Measurements from ENCODE around the gene PHLDB2.

Gene PHLDB2

GRCh38 chr3:111885578-111885977 is 26.5 kb downstream of the PHLDB2 start:
- DNase-seq, result no peak

- DNase-seq, result no peak
Measured at GRCh38 chr3:111890051-111890580, 31.1 kb downstream of the PHLDB2 start.

GRCh38 chr3:111892070-111892469 is 33.0 kb downstream of the PHLDB2 start:
- no peak for DNase-seq

- DNase-seq, result peak; percentile 36
Measured at GRCh38 chr3:111895071-111895470, 36.0 kb downstream of the PHLDB2 start.

GRCh38 chr3:111899966-111900365 is 40.9 kb downstream of the PHLDB2 start:
- no peak for DNase-seq

- DNase-seq, result no peak
Measured at GRCh38 chr3:111901637-111902036, 42.6 kb downstream of the PHLDB2 start.

GRCh38 chr3:111902534-111902933 is 43.5 kb downstream of the PHLDB2 start:
- DNase-seq, result no peak

GRCh38 chr3:111903067-111903511 is 44.0 kb downstream of the PHLDB2 start:
- no peak for DNase-seq

GRCh38 chr3:111904376-111905241 is 45.5 kb downstream of the PHLDB2 start:
- no peak for DNase-seq

GRCh38 chr3:111906656-111907055 is 47.6 kb downstream of the PHLDB2 start:
- no peak for DNase-seq

GRCh38 chr3:111907151-111907550 is 48.1 kb downstream of the PHLDB2 start:
- DNase-seq, result no peak

- no peak for DNase-seq
Measured at GRCh38 chr3:111910806-111911205, 51.7 kb downstream of the PHLDB2 start.

GRCh38 chr3:111911446-111911845 is 52.4 kb downstream of the PHLDB2 start:
- no peak for DNase-seq

GRCh38 chr3:111913163-111913763 is 54.2 kb downstream of the PHLDB2 start:
- no peak for DNase-seq

- no peak for DNase-seq
Measured at GRCh38 chr3:111915905-111916304, 56.8 kb downstream of the PHLDB2 start.

- no peak for DNase-seq
Measured at GRCh38 chr3:111917300-111917699, 58.2 kb downstream of the PHLDB2 start.

GRCh38 chr3:111919370-111920065 is 60.5 kb downstream of the PHLDB2 start:
- DNase-seq, result no peak

- no peak for DNase-seq
Measured at GRCh38 chr3:111921181-111921580, 62.1 kb downstream of the PHLDB2 start.

GRCh38 chr3:111923095-111923771 is 64.2 kb downstream of the PHLDB2 start:
- no peak for DNase-seq

- no peak for DNase-seq
Measured at GRCh38 chr3:111923806-111924205, 64.7 kb downstream of the PHLDB2 start.

GRCh38 chr3:111924283-111924682 is 65.2 kb downstream of the PHLDB2 start:
- peak; percentile 51 for DNase-seq

- DNase-seq, result peak; percentile 38
Measured at GRCh38 chr3:111926266-111926676, 67.2 kb downstream of the PHLDB2 start.

- DNase-seq, result no peak
Measured at GRCh38 chr3:111928613-111929012, 69.5 kb downstream of the PHLDB2 start.

Data from NCI-H1105 treated with DMSO at 0.1 percent for 48 hours (cell line).